ENCODE results near the gene SYNC.
A peak's percentile ranks its signal among the peaks of the same experiment; 100 is the strongest.

SYNC gene

GRCh38 chr1:32741413-32742198, 39.0 kb upstream of the SYNC start:
- peaks cover 21% of the 10 kb centered on the region for H3K4me1 Mint-ChIP-seq
- H3K9me3 Mint-ChIP-seq: no peaks in the 10 kb centered on the region
- peak; percentile 10 to 50 (median 16) for TF ChIP-seq CTCF (IDR thresholded peaks at IDR 0.05; ENCODE audit: unreplicated experiment in 3 of 3)
- H3K4me3 Mint-ChIP-seq: peak overlapping the region; percentile 86 to 89 (median 88)
- H3K27ac Mint-ChIP-seq: peak overlapping the region in 2 of 3 experiments; percentile 69 to 71
- H3K27me3 Mint-ChIP-seq (ENCODE audit: low read depth): peaks cover 5% of the 10 kb centered on the region
- H3K36me3 Mint-ChIP-seq (ENCODE audit: low read depth): no peaks in the 10 kb centered on the region

- H3K4me3 Mint-ChIP-seq: peak overlapping the region; percentile 86 to 89 (median 88)
- H3K4me1 Mint-ChIP-seq: peaks cover 23% of the 10 kb centered on the region
- H3K36me3 Mint-ChIP-seq (ENCODE audit: low read depth): no peaks in the 10 kb centered on the region
- H3K27me3 Mint-ChIP-seq (ENCODE audit: low read depth): peaks cover 5% of the 10 kb centered on the region
- H3K9me3 Mint-ChIP-seq: no peaks in the 10 kb centered on the region
- TF ChIP-seq CTCF (IDR thresholded peaks at IDR 0.05; ENCODE audit: unreplicated experiment in 3 of 3): no peak
- peak overlapping the region in 2 of 3 experiments; percentile 69 to 71 for H3K27ac Mint-ChIP-seq
Measured at GRCh38 chr1:32741059-32741412, 38.5 kb upstream of the SYNC start.

GRCh38 chr1:32736812-32737791, 34.5 kb upstream of the SYNC start:
- peak overlapping the region in 1 of 3 experiments; percentile 2 for H3K4me3 Mint-ChIP-seq
- H3K9me3 Mint-ChIP-seq: no peaks in the 10 kb centered on the region
- peaks cover 19% of the 10 kb centered on the region for H3K4me1 Mint-ChIP-seq

GRCh38 chr1:32733582-32734321, 31.2 kb upstream of the SYNC start:
- TF ChIP-seq CTCF (IDR thresholded peaks at IDR 0.05; ENCODE audit: unreplicated experiment in 3 of 3): no peak
- peaks cover 12% of the 10 kb centered on the region for H3K27me3 Mint-ChIP-seq (ENCODE audit: low read depth)
- peaks cover 24% of the 10 kb centered on the region for H3K4me1 Mint-ChIP-seq
- H3K9me3 Mint-ChIP-seq: no peaks in the 10 kb centered on the region
- no peaks in the 10 kb centered on the region for H3K36me3 Mint-ChIP-seq (ENCODE audit: low read depth)
- peak overlapping the region in 2 of 3 experiments; percentile 1 to 59 for H3K27ac Mint-ChIP-seq
- H3K4me3 Mint-ChIP-seq: no peak overlapping the region

More at GRCh38 chr1:32736812-32737791, 34.5 kb upstream of the SYNC start:
- no peak for TF ChIP-seq CTCF (IDR thresholded peaks at IDR 0.05; ENCODE audit: unreplicated experiment in 3 of 3)
- Mint-ChIP-seq H3K27ac (peak overlapping the region; percentile 13 to 82 (median 37)), H3K36me3 (ENCODE audit: low read depth) (no peaks in the 10 kb centered on the region), H3K27me3 (ENCODE audit: low read depth) (peaks cover 12% of the 10 kb centered on the region)

- Mint-ChIP-seq H3K27ac (no peak overlapping the region), H3K4me3 (no peak overlapping the region), H3K27me3 (ENCODE audit: low read depth) (peaks cover 5% of the 10 kb centered on the region), H3K9me3 (no peaks in the 10 kb centered on the region), H3K4me1 (peaks cover 15% of the 10 kb centered on the region), H3K36me3 (ENCODE audit: low read depth) (no peaks in the 10 kb centered on the region)
- no peak for TF ChIP-seq CTCF (IDR thresholded peaks at IDR 0.05; ENCODE audit: unreplicated experiment in 3 of 3)
Measured at GRCh38 chr1:32729254-32730046, 26.9 kb upstream of the SYNC start.

Measured in nephron (organoid).